ENCODE measurements around the gene CABP4. TPM values are rescaled to one million over a fixed set of nuclear protein-coding genes. Genes with fewer than 3 reads are reported as not detected.
"Not testable (repeated sequence)": the region's sequence is repeated elsewhere in the genome, so short reads cannot be mapped to it uniquely, and the experiment has no call there.

Gene CABP4
- total RNA-seq, 1 donor from 2014 or later, result 1.1 TPM

DNA sequence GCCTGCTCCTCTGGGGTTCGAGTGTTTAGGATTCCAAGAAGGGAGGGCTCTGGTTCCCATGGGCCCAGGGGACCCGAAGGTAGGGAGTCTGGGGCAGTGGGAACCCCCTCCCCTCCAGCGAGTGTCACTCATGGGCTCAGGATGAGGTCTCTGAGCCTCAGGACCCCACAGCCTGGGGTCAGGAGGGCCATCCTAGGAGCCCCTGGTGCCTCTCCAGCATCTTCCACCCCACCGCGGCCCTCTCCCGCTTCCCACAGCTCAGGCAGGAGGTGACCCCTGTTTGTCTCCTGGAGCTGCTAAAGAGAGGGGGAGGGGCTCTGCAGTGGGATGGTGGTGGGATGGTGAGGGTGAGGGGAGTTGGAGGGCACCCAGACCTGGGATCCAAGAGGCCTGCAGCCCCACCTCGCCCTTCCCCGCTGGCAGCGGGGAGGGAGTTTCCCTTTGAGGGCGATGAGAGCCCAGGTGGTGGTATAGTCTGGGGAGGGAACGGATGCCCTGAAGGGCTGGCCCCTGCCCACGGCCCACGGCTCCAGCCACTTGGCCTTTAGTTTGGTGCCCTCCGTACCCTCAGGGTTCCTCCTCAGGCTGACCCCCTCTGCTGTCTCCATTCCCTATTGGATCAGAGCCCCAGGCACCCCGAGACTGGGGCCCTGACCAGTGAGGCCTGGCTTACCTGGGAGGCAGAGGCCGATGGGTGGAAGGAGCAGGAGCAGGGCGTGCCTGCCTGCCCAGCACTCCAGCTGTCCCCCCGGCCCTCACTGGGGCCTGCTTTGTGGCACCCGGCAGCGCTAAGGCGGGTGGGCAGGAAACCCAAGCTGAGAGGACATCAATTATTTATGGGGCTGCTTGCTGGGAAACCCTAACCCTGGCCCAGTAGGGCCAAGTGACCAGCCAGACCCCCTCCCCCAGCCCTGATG lies 1.1 kb upstream of the CABP4 start:
- no peak for DNase-seq

DNA sequence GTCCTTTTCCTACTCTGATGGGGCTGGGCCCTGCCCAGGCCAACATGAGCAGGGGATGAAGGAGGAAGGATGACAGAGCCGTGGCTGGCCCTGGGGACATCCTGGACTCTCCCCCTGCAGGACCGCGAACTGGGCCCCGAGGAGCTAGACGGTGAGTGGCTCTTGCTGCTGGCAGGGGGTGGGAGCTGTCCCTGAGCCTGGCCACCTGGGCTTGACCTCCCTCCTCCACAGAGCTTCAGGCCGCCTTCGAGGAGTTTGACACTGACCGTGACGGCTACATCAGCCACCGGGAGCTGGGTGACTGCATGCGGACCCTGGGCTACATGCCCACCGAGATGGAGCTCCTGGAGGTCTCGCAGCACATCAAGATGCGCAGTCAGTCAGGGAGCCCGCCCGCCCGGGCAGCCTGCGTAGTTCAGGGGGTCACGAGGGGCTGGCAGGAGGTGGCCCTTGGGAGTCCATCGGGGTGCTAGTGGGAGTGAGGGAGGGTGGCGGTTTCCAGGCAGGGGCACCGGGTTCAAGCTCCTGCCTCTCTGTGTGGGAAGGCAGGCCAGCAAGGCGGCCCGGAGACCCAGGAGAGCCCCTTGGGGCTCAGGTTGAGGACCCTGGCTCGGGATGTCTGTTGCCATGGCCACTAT lies 1.0 kb downstream of the CABP4 start:
- no peak for DNase-seq

GRCh38 chr11:67457453-67457852 lies 2.3 kb downstream of the CABP4 start:
- no peak for DNase-seq

DNA sequence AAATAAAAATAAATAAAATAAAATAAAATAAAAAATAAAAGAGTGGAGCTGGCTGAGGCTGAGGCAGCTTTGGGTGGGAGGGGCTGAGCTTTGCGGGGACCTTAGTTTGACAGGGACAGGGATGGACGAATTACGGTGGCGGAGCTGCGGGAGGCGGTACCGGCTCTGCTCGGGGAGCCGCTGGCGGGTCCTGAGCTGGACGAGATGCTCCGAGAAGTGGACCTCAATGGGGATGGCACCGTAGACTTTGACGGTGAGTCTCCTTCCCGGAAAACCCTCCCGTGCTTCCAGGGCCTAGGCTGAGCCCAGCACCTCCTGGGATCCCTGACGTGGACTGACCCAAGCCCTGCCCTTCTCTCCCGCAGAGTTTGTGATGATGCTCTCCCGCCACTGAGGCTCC lies 3.1 kb downstream of the CABP4 start:
- DNase-seq, result no peak

- no peak for DNase-seq
Measured at GRCh38 chr11:67463186-67463585, 8.0 kb downstream of the CABP4 start.

DNA sequence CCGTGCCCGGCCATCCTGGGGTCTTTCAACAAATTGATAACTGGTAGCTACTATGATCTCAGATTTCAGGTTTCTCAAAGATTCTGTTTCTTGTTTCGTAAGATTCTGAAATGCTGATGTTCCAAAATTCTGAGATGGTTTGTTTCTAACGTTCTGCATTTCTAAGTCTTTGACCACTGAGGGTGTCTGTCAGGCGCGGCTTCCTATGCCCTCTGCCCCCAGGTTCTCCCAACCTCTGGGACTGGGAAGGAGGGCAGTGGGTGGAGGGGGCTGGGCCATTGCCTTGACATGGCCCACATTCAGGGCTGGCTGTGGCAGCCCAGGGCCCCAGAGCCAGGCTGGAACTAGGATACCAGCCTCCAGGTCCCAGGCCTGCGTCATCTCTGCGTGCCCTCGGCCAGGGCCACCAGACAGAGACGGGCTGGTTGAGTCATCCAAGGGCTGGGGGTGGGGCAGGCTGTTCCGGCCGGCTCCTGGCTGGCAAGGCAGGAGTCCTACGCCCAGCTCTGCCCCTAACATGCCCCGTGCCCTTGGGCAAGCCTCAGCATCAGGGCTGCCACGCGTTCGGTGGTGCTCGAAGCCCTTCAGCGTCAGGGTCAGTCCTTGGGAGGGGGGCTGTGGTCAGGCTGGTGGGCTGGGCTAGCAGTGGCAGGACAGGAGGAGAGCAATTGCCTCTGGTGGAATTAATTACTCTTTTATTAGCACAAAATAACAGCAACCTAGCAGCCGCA lies 8.7 kb downstream of the CABP4 start:
- no peak for DNase-seq

DNA sequence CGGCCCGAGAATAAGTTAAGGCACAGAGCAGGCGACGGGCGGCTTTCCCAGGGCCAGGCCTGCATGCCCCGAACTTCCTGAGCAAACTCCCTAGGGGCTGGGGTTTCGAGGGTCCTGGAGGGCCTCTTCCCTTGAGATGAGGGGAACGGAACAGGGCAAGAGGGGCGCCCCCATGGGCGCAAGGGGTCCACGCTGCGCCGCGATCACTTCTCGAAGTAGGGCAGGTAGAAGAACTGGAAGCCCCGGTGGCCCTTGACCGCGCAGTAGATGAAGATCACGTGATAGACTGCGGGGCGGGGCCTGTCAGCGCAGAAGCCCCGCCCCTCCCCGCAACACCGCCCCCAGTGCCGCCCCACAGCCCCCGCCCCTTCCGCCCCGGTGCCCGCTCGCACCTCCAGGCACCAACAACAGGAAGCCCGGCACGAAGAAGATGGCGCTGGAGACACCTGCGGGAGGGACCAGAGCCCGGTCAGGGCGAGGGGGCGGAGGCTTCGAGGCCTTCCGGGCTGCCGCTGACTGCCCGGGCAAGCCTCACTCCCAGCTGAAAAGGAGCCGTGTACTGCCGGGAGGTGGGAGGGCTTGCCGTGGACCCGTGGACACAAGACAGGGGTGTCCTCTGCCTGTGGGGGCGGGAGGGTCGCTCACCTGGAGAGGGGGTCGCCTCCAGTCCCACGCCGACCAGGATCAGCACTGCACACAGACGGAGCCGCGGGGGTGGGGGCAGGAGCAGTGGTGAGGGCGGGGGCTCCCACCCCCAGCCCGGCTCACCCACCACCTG lies 9.4 kb downstream of the CABP4 start:
- DNase-seq, result peak; percentile 87

DNA sequence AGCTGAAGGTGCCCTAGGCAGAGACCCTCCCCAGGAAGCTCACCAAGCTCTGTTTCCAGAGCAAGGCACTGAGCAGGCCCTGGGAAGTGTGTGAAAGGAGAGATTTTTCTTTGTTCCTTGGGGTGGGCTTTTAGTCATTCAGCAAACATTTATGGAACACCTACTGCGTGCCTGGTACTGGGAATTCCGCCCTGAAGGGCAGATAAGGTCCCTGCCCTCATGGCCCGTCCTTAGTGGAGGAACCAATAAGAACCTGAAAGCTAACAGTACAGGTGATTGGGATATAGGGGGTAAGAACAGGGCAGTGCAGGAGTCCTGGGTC lies 10.0 kb downstream of the CABP4 start:
- no peak for DNase-seq

DNA sequence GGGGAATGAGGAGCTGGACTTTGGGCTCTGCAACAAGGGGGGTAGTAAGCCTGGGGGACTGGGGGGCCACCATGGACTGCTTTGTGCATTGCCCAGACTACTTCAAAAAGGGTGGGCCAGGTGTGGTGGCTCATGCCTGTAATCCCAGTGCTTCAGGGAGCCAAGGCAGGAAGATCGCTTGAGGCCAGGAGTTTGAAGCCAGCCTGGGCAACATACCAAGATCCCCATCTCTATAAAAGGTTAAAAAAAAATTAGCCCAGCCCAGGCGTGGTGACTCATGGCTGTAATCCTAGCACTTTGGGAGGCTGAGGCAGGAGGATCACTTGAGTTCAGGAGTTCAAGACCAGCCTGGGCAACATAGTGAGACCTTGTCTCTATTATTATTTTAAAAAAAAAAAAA lies 10.4 kb downstream of the CABP4 start:
- not testable (repeated sequence) for DNase-seq

DNA sequence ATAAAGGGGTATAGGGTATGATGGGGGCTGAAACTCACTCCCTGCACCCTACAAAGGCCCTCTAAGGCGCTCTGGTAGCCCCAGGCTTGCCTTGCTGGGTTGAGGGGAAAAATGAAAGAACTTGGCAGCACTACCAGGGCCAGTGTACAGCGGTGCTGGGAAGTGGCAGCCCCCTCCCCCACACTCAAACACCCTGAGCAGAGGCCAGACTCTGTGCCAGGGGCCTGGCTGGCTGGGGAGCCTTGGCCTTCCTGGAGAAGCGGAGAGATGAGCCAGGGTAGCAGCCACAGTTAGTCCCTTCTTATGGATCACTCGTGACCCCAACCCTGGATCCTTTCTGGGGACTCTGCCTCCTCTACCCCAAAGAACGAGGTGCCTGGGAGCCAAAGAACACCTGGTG lies 11.2 kb downstream of the CABP4 start:
- no peak for DNase-seq

DNA sequence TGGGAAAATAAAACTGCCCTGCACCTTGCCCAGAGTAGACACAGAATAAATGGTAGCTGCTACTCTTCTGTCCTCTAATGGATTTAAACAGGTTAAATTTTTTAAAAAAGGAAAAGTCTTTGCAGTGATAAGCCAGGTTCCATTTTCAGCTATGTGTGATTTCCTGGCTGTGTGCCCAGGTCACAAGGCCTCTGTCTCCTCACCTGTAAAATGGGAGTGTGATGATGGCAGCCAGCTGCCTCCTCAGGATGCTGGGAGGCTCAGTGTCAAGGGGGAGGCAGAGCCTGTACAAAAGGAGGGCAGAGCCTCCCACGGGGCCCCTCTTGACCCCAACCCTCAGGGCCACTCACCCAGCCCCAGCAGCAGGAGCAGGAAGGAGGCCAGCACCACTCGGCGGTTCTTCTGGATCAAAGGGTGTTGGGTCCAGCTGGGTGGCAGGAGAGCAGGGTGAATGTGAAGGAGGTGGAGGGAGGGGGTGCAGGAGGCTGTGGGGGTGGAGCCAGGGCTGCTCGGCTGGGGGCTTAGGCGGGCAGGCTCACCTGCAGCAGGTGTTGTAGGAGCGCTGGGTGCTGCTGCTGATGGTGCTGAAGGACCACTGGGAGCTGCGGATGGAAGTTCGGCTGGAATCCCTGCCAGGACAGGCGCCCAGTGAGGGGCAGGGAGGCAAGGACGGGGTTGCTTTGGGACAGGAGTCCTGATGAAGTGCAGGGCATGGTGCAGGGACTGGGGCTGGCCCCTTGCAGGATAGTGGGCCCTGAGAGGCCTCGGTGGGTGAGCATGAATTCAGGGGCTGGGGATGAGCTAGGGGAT lies 12.0 kb downstream of the CABP4 start:
- DNase-seq, result no peak

GRCh38 chr11:67468056-67468455 lies 12.9 kb downstream of the CABP4 start:
- DNase-seq, result peak; percentile 30

DNA sequence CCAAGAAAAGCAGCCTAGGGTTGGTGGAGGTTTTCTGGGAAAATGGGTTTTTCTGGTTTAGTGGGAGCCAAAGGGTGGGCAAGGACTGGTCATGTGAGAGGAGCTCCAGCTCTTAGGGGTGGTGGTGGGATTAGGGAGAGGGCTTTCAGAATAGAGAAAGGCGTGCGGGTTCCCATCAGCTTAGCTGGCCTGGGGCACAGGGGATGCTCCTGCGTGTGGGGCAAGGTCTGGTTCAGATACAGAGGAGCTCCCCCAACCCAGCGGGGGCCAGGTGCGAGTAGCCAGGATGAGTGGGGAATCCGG lies 13.3 kb downstream of the CABP4 start:
- no peak for DNase-seq

GRCh38 chr11:67468759-67469507 lies 13.8 kb downstream of the CABP4 start, which contains the start of gene TMEM134:
Gene TMEM134 (minus strand): TSS chr11:67469251. CDS start chr11:67469192, 59 bp downstream.
- peak; percentile 96 for DNase-seq

DNA sequence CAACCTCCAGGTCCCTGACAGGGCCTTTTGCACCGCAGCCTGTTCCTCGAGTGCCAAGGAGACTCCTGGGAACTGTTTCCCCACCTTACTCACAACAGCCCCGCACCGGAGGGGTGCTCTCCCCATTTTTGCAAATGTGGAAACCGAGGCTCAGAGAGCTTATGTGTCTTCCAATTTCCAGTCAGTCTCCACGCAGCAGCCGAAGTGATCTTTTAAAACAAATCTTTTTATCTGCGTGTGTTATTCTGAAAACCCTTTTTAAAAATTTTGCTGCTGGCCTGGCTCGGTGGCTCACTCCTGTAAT lies 14.3 kb downstream of the CABP4 start:
- DNase-seq, result no peak

DNA sequence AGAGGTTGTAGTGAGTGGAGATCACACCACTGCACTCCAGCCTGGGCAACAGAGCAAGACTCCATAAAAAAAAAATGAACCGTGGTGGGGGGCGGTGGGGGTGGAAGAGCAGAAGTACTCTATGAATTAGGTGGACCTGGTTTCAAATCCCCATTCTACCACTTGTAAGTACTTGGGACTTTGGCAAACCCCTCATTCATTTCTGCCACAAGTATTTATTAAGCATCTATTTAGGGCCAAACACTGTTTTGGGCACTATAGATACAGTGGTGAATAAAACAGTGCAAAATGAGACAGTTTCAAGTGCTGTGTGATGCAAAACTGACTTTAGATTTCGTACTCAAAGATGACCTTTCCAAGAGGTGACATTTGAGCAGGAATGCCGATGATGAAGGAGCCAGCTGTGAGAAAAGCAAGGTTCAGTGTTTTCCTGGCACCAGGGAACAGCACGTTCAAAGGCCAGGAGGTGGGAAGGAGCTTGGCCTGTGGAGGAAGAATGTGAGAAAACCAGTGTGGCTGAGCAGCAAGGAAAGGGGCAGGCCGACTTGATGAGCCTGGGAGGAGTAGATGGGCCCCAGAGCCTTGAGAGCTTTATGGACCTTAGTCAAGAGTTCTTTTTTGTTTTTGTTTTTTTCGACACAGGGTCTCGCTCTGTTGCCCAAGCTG lies 15.3 kb downstream of the CABP4 start:
- no peak for DNase-seq

DNA sequence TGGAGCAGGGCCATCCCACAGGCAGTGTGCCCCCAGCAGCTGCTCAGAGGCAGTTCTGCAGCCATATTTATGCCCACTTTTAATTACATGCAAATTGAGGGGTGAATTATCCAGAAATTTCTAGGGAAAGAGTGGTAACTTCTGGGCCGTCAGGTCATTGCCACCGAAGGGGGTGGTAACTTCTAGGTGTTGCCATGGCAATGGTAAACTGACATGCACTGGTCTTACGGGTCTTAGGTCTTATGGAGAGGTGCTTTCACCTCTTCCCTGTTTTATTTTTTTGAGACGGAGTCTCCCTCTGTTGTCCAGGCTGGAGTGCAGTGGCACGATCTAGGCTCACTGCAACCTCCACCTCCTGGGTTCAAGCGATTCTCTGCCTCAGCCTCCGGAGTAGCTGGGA lies 17.7 kb downstream of the CABP4 start:
- no peak for DNase-seq

- DNase-seq, result not testable (repeated sequence)
Measured at GRCh38 chr11:67476692-67477091, 21.5 kb downstream of the CABP4 start.

DNA sequence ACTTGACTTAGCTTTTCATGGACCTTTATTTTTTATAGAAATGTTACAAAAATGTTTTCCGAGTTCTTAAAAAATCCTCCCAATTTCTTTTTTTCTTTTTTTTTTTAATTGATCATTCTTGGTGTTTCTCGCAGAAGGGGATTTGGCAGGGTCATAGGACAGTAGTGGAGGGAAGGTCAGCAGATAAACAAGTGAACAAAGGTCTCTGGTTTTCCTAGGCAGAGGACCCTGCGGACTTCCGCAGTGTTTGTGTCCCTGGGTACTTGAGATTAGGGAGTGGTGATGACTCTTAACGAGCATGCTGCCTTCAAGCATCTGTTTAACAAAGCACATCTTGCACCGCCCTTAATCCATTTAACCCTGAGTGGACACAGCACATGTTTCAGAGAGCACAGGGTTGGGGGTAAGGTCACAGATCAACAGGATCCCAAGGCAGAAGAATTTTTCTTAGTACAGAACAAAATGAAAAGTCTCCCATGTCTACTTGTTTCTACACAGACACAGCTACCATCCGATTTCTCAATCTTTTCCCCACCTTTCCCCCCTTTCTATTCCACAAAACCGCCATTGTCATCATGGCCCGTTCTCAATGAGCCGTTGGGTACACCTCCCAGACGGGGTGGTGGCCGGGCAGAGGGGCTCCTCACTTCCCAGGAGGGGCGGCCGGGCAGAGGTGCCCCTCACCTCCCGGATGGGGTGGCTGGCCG lies 22.3 kb downstream of the CABP4 start:
- DNase-seq, result not testable (repeated sequence)

Measured in tongue (tissue), 2 donors.